ENCODE data around the gene KCNK5.

KCNK5 gene

GRCh38 chr6:39228992-39229767 is at the start of gene KCNK5:
TSS of gene KCNK5 (minus strand) at chr6:39229475. CDS start at chr6:39229111, 364 bp downstream.
- DNase-seq (ENCODE audit: low read depth): peak; percentile 58

GRCh38 chr6:39276379-39276995 is 47.2 kb upstream of the KCNK5 start:
- DNase-seq (ENCODE audit: low read depth): no peak

GRCh38 chr6:39274903-39275302 is 45.6 kb upstream of the KCNK5 start:
- DNase-seq (ENCODE audit: low read depth): no peak

GRCh38 chr6:39274471-39274870 is 45.2 kb upstream of the KCNK5 start:
- DNase-seq (ENCODE audit: low read depth): no peak

GRCh38 chr6:39273406-39273821 is 44.1 kb upstream of the KCNK5 start:
- no peak for DNase-seq (ENCODE audit: low read depth)

GRCh38 chr6:39269961-39270360 is 40.7 kb upstream of the KCNK5 start:
- no peak for DNase-seq (ENCODE audit: low read depth)

- no peak for DNase-seq (ENCODE audit: low read depth)
Measured at GRCh38 chr6:39268721-39269120, 39.4 kb upstream of the KCNK5 start.

- DNase-seq (ENCODE audit: low read depth): no peak
Measured at GRCh38 chr6:39268171-39268570, 38.9 kb upstream of the KCNK5 start.

GRCh38 chr6:39266782-39267355 is 37.6 kb upstream of the KCNK5 start:
- no peak for DNase-seq (ENCODE audit: low read depth)

- DNase-seq (ENCODE audit: low read depth): no peak
Measured at GRCh38 chr6:39266375-39266774, 37.1 kb upstream of the KCNK5 start.

GRCh38 chr6:39263303-39264037 is 34.2 kb upstream of the KCNK5 start:
- no peak for DNase-seq (ENCODE audit: low read depth)

- no peak for DNase-seq (ENCODE audit: low read depth)
Measured at GRCh38 chr6:39261751-39262150, 32.5 kb upstream of the KCNK5 start.

- no peak for DNase-seq (ENCODE audit: low read depth)
Measured at GRCh38 chr6:39260953-39261352, 31.7 kb upstream of the KCNK5 start.

GRCh38 chr6:39260456-39260855 is 31.2 kb upstream of the KCNK5 start:
- no peak for DNase-seq (ENCODE audit: low read depth)

- DNase-seq (ENCODE audit: low read depth): no peak
Measured at GRCh38 chr6:39256294-39256940, 27.1 kb upstream of the KCNK5 start.

- no peak for DNase-seq (ENCODE audit: low read depth)
Measured at GRCh38 chr6:39254999-39255535, 25.8 kb upstream of the KCNK5 start.

GRCh38 chr6:39251406-39251805 is 22.1 kb upstream of the KCNK5 start:
- DNase-seq (ENCODE audit: low read depth): no peak

GRCh38 chr6:39250507-39250906 is 21.2 kb upstream of the KCNK5 start:
- no peak for DNase-seq (ENCODE audit: low read depth)

- no peak for DNase-seq (ENCODE audit: low read depth)
Measured at GRCh38 chr6:39249278-39249677, 20.0 kb upstream of the KCNK5 start.

GRCh38 chr6:39247667-39248194 is 18.5 kb upstream of the KCNK5 start:
- no peak for DNase-seq (ENCODE audit: low read depth)

GRCh38 chr6:39243809-39244208 is 14.5 kb upstream of the KCNK5 start:
- DNase-seq (ENCODE audit: low read depth): no peak
